Measurements from ENCODE around the gene BCO2. TPM values are rescaled to one million over a fixed set of nuclear protein-coding genes. Genes with fewer than 3 reads are reported as not detected.

Gene BCO2
- total RNA-seq, 4 donors from 2014 or later, result 1.2 to 28.2 (median 2.7) TPM

- WGBS, result 53% methylated on average over 2 of the region's 2 CpGs
- Histone ChIP-seq H3K4me3 (no peak overlapping the region), H3K27ac (no peak overlapping the region), H3K36me3 (no peaks in the 10 kb centered on the region), H3K4me1 (peaks cover 7% of the 10 kb centered on the region), H3K9me3 (no peaks in the 10 kb centered on the region), H3K27me3 (no peaks in the 10 kb centered on the region)
- TF ChIP-seq POLR2AphosphoS5 (IDR thresholded peaks at IDR 0.05) (no peak), POLR2A (IDR thresholded peaks at IDR 0.05) (no peak), CTCF (IDR thresholded peaks at IDR 0.05) (no peak), EP300 (IDR thresholded peaks at IDR 0.05) (no peak)
- no peak for DNase-seq (ENCODE audit: low spot score in 2 of 2)
Observed at GRCh38 chr11:112172362-112172994, 2.8 kb upstream of the BCO2 start.

GRCh38 chr11:112173152-112173551, 2.2 kb upstream of the BCO2 start:
- no peak for DNase-seq (ENCODE audit: low spot score in 2 of 2)
- H3K27me3 ChIP-seq, result no peaks in the 10 kb centered on the region
- H3K4me1 ChIP-seq, result peaks cover 7% of the 10 kb centered on the region
- H3K9me3 ChIP-seq, result no peaks in the 10 kb centered on the region
- 56% methylated on average over 3 of the region's 3 CpGs for WGBS
- TF ChIP-seq EP300 (IDR thresholded peaks at IDR 0.05) (no peak), CTCF (IDR thresholded peaks at IDR 0.05) (no peak), POLR2AphosphoS5 (IDR thresholded peaks at IDR 0.05) (no peak), POLR2A (IDR thresholded peaks at IDR 0.05) (no peak)
- H3K36me3 ChIP-seq, result no peaks in the 10 kb centered on the region
- H3K4me3 ChIP-seq, result no peak overlapping the region
- no peak overlapping the region for H3K27ac ChIP-seq

DNA sequence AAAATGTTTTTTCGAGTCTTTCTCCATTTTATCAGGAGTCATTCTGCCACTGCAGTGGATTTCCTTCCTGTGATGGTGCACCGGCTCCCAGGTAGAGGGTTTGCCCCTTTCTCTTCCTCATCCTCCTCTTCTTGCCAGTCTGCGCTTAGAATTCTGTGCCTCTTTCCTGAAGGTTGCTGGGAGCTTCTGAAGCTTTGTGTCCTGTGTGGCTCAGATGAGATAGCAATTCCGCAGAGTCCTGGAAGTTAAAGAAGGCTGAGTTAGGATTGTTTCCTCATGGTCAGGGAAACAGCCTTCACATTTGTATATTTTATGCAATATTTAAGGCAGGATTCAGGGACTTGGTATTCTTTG, 264 bp downstream of the BCO2 start:
- H3K4me1 ChIP-seq, result peaks cover 7% of the 10 kb centered on the region
- 28% methylated on average over 4 of the region's 4 CpGs for WGBS
- no peaks in the 10 kb centered on the region for H3K27me3 ChIP-seq
- no peaks in the 10 kb centered on the region for H3K36me3 ChIP-seq
- no peak overlapping the region for H3K27ac ChIP-seq
- no peak for DNase-seq (ENCODE audit: low spot score in 2 of 2)
- peak overlapping the region; percentile 22 for H3K4me3 ChIP-seq
- TF ChIP-seq POLR2A (IDR thresholded peaks at IDR 0.05) (no peak), EP300 (IDR thresholded peaks at IDR 0.05) (no peak), POLR2AphosphoS5 (IDR thresholded peaks at IDR 0.05) (no peak), CTCF (IDR thresholded peaks at IDR 0.05) (no peak)
- H3K9me3 ChIP-seq, result no peaks in the 10 kb centered on the region

GRCh38 chr11:112176077-112176476, 765 bp downstream of the BCO2 start:
- Histone ChIP-seq H3K4me3 (no peak overlapping the region), H3K27me3 (no peaks in the 10 kb centered on the region), H3K27ac (no peak overlapping the region), H3K4me1 (peaks cover 7% of the 10 kb centered on the region), H3K36me3 (no peaks in the 10 kb centered on the region), H3K9me3 (no peaks in the 10 kb centered on the region)
- WGBS, result 94% methylated on average over 1 of the region's 1 CpG
- DNase-seq (ENCODE audit: low spot score in 2 of 2), result no peak
- TF ChIP-seq EP300 (IDR thresholded peaks at IDR 0.05), result no peak

DNA sequence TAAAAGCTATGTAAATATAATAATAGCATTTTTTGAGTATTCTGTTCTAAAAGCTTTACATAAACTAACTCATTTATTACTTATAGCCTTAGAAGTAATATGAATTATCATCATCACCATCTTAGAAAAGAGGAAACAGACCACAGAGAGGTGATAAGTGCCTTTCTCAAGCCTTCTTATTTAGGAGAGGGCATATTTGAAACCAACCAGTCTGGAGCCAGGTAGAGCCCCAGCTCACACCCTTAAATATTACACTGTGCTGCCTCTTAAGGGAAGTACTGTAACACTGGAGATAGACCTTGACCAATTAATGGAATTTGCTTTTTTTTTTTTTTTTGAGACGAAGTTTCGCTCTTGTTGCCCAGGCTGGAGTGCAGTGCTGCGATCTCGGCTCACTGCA, 2.3 kb downstream of the BCO2 start:
- H3K4me3 ChIP-seq, result no peak overlapping the region

More for the DNA sequence above, 2.3 kb downstream of the BCO2 start:
- 92% methylated on average over 4 of the region's 4 CpGs for WGBS
- Histone ChIP-seq H3K36me3 (no peaks in the 10 kb centered on the region), H3K4me1 (peaks cover 7% of the 10 kb centered on the region), H3K9me3 (no peaks in the 10 kb centered on the region), H3K27ac (no peak overlapping the region), H3K27me3 (no peaks in the 10 kb centered on the region)
- TF ChIP-seq EP300 (IDR thresholded peaks at IDR 0.05) (no peak), CTCF (IDR thresholded peaks at IDR 0.05) (no peak), POLR2AphosphoS5 (IDR thresholded peaks at IDR 0.05) (no peak), POLR2A (IDR thresholded peaks at IDR 0.05) (no peak)
- DNase-seq (ENCODE audit: low spot score in 2 of 2), result no peak
